ENCODE measurements around the gene TUBGCP2.
"Not testable (repeated sequence)": the region's sequence is repeated elsewhere in the genome, so short reads cannot be mapped to it uniquely, and the experiment has no call there.

The TUBGCP2 gene

GRCh38 chr10:133322064-133322709, 13.5 kb upstream of the TUBGCP2 start:
- not testable (repeated sequence) for DNase-seq

GRCh38 chr10:133320852-133321422, 12.3 kb upstream of the TUBGCP2 start:
- DNase-seq = not testable (repeated sequence)

- DNase-seq = no peak
Measured at GRCh38 chr10:133318494-133319127, 9.9 kb upstream of the TUBGCP2 start.

- no peak for DNase-seq
Measured at GRCh38 chr10:133316732-133317131, 8.1 kb upstream of the TUBGCP2 start.

GRCh38 chr10:133316266-133316665, 7.6 kb upstream of the TUBGCP2 start:
- no peak for DNase-seq

GRCh38 chr10:133315847-133316246, 7.2 kb upstream of the TUBGCP2 start:
- DNase-seq = no peak

- no peak for DNase-seq
Measured at GRCh38 chr10:133314911-133315310, 6.2 kb upstream of the TUBGCP2 start.

- no peak for DNase-seq
Measured at GRCh38 chr10:133313192-133313591, 4.5 kb upstream of the TUBGCP2 start.

- no peak for DNase-seq
Measured at GRCh38 chr10:133312769-133313145, 4.1 kb upstream of the TUBGCP2 start.

- no peak for DNase-seq
Measured at GRCh38 chr10:133312016-133312768, 3.5 kb upstream of the TUBGCP2 start.

- no peak for DNase-seq
Measured at GRCh38 chr10:133311570-133311969, 2.9 kb upstream of the TUBGCP2 start.

- no peak for DNase-seq
Measured at GRCh38 chr10:133310789-133311188, 2.1 kb upstream of the TUBGCP2 start.

GRCh38 chr10:133310399-133310755, 1.7 kb upstream of the TUBGCP2 start:
- DNase-seq = no peak

GRCh38 chr10:133309720-133310398, 1.2 kb upstream of the TUBGCP2 start:
- peak; percentile 32 for DNase-seq

GRCh38 chr10:133309100-133309719, 538 bp upstream of the TUBGCP2 start:
- DNase-seq = peak; percentile 27

GRCh38 chr10:133307776-133308420, 774 bp downstream of the TUBGCP2 start:
- peak; percentile 6 for DNase-seq

GRCh38 chr10:133306941-133307379, 1.7 kb downstream of the TUBGCP2 start:
- DNase-seq = no peak

- DNase-seq = no peak
Measured at GRCh38 chr10:133306097-133306476, 2.6 kb downstream of the TUBGCP2 start.

GRCh38 chr10:133303206-133303605, 5.5 kb downstream of the TUBGCP2 start:
- DNase-seq = no peak

- no peak for DNase-seq
Measured at GRCh38 chr10:133302230-133302629, 6.4 kb downstream of the TUBGCP2 start.

- no peak for DNase-seq
Measured at GRCh38 chr10:133299738-133300137, 8.9 kb downstream of the TUBGCP2 start.

- no peak for DNase-seq
Measured at GRCh38 chr10:133299224-133299623, 9.4 kb downstream of the TUBGCP2 start.

All from DMS79 (cell line).